Measurements from ENCODE around the gene DCAF8L2. TPM values are rescaled to one million over a fixed set of nuclear protein-coding genes. Genes with fewer than 3 reads are reported as not detected.
"Not testable (repeated sequence)": the region's sequence is repeated elsewhere in the genome, so short reads cannot be mapped to it uniquely, and the experiment has no call there.

DCAF8L2 gene
- not detected for total RNA-seq

DNA sequence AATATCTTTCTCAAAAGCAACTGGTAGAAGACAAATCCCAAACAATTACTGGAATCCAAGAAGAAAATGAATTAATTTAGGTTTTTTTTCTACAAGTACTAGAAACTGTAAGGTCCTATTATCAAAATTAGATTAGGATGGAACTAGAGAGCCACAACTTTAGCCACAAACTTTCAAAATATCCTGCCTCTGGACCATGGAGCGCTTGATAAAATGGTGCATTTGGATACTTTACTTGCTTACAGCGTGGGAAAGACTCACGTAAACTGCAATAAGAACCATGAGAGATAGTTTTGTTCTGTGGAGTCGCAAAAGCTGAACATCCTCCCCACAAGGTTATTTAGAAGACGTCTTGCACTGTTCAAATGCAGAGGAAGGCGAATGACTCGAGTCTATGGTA, at the start of gene DCAF8L2:
Gene DCAF8L2 (plus strand): TSS at position 301 of the 400 bp plus-strand sequence. CDS start 156,552 bp downstream, outside the sequence.
- H3K9me3 ChIP-seq, result no peaks in the 10 kb centered on the region
- H3K36me3 ChIP-seq, result no peaks in the 10 kb centered on the region
- H3K27me3 ChIP-seq, result no peaks in the 10 kb centered on the region
- intact Hi-C loops (cut with DNase I; ENCODE audit: low total_unique reads) (no loop called here), in situ Hi-C loops (cut with MboI; ENCODE audit: low sequenced_read_pairs in 4 of 4) (no loop called here)
- no peak within 1 kb of the TSS for H3K27ac ChIP-seq
- H3K4me1 ChIP-seq, result no peaks in the 10 kb centered on the region
- ATAC-seq (no peak), DNase-seq (no peak)
- H3K4me3 ChIP-seq, result no peak within 1 kb of the TSS
- TF ChIP-seq CTCF (IDR thresholded peaks at IDR 0.05 in 4 of 5, conservative IDR thresholded peaks at IDR 0.05 in 1 of 5), result no peak
- TF ChIP-seq POLR2A (IDR thresholded peaks at IDR 0.05), result no peak

DNA sequence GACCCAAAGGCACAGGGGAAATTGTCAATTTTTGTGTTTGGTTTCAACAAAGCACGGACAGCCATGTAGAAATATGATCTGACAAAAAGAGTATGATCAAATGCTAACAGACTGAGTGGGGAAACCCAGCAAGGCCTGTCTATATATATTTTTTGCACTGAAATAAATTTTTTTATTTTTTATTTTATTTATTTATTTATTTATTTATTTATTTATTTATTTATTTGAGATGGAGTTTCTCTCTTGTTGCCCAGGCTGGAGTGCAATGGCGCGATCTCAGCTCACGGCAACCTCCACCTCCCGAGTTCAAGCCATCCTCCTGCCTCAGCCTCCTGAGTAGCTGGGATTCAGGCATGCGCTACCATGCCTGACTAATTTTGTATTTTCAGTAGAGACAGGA, 49.0 kb upstream of the DCAF8L2 start:
- in situ Hi-C loops (cut with MboI; ENCODE audit: low sequenced_read_pairs in 4 of 4); ATAC-seq; H3K36me3 ChIP-seq; H3K27me3 ChIP-seq; intact Hi-C loops (cut with DNase I; ENCODE audit: low total_unique reads); H3K9me3 ChIP-seq; H3K4me3 ChIP-seq; H3K27ac ChIP-seq; H3K4me1 ChIP-seq; DNase-seq: not testable (repeated sequence)

DNA sequence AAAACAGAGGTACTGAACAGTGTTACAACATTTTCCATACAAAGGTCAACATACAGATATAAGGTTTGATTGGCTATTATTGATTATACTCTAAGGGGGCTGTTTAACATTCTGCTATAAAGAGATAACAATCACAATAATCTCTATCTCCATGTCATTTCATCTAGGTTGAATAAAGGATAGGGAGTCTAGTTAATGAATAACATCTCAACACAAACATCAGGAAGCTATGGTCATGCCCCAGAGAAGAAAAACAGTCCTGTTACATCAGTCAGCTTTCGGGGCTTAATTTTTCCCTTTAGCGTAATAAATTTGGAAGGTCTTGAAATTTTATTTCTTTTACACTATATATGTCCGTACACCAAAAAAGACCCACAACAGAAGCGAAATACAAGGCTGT, 41.5 kb upstream of the DCAF8L2 start:
- Histone ChIP-seq H3K4me3 (no peak overlapping the region), H3K27ac (no peak overlapping the region), H3K27me3 (no peaks in the 10 kb centered on the region), H3K36me3 (no peaks in the 10 kb centered on the region), H3K4me1 (no peaks in the 10 kb centered on the region), H3K9me3 (no peaks in the 10 kb centered on the region)
- DNase-seq, result no peak
- TF ChIP-seq POLR2A (IDR thresholded peaks at IDR 0.05), result no peak
- TF ChIP-seq CTCF (IDR thresholded peaks at IDR 0.05 in 4 of 5, conservative IDR thresholded peaks at IDR 0.05 in 1 of 5), result no peak
- ATAC-seq, result no peak
- in situ Hi-C loops (cut with MboI; ENCODE audit: low sequenced_read_pairs in 4 of 4), result no loop called here
- intact Hi-C loops (cut with DNase I; ENCODE audit: low total_unique reads), result no loop called here

DNA sequence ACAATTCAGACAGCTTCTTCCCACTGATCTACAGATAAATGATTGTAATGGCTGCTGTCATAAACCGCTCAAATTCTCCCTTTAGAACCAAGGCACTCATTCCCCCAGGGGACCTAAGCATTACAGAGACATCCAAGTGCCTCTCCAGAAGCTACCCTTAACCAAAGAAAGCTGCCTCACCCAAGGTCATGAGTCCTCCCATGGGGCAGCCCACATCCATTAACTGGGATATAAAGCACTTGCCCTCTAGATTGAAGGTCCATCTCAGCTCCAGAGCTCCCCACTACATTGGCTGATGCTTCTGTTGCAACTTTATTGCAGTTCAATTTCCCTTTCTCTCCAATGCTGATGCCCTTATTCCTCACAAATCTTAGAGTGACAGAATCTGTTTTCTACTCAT, 40.5 kb upstream of the DCAF8L2 start:
- H3K36me3 ChIP-seq, result no peaks in the 10 kb centered on the region
- H3K4me3 ChIP-seq, result no peak overlapping the region
- ATAC-seq, result no peak
- H3K4me1 ChIP-seq, result no peaks in the 10 kb centered on the region
- TF ChIP-seq POLR2A (IDR thresholded peaks at IDR 0.05) (no peak), CTCF (IDR thresholded peaks at IDR 0.05 in 4 of 5, conservative IDR thresholded peaks at IDR 0.05 in 1 of 5) (no peak)
- no peak for DNase-seq
- H3K27ac ChIP-seq, result no peak overlapping the region
- intact Hi-C loops (cut with DNase I; ENCODE audit: low total_unique reads), result no loop called here
- H3K9me3 ChIP-seq, result no peaks in the 10 kb centered on the region
- H3K27me3 ChIP-seq, result no peaks in the 10 kb centered on the region
- in situ Hi-C loops (cut with MboI; ENCODE audit: low sequenced_read_pairs in 4 of 4), result no loop called here

GRCh38 chrX:27555514-27555913, 34.6 kb upstream of the DCAF8L2 start:
- H3K36me3 ChIP-seq, result no peaks in the 10 kb centered on the region
- H3K27me3 ChIP-seq, result no peaks in the 10 kb centered on the region
- intact Hi-C loops (cut with DNase I; ENCODE audit: low total_unique reads) (no loop called here), in situ Hi-C loops (cut with MboI; ENCODE audit: low sequenced_read_pairs in 4 of 4) (no loop called here)
- no peak overlapping the region for H3K4me3 ChIP-seq
- no peak for ATAC-seq
- no peaks in the 10 kb centered on the region for H3K9me3 ChIP-seq
- H3K27ac ChIP-seq, result no peak overlapping the region
- no peak for DNase-seq
- TF ChIP-seq POLR2A (IDR thresholded peaks at IDR 0.05), result no peak
- TF ChIP-seq CTCF (IDR thresholded peaks at IDR 0.05 in 4 of 5, conservative IDR thresholded peaks at IDR 0.05 in 1 of 5), result no peak
- H3K4me1 ChIP-seq, result no peaks in the 10 kb centered on the region
